GM12865 (cell line): Measurements from ENCODE around the gene TEX14.
"Not testable (repeated sequence)": the region's sequence is repeated elsewhere in the genome, so short reads cannot be mapped to it uniquely, and the experiment has no call there.

ENCODE experiments used
- DNase-seq: peaks from one replicate; pipeline ENCODE4 v3.0.0; 2010; ENCODE audit warnings: low read depth
- H3K4me3 ChIP-seq: 2 replicates; pipeline ENCODE4 v1.5.1; 2011; ENCODE audit warnings: mild to moderate bottlenecking, low read depth, low read length, control low read depth
- CTCF ChIP-seq: IDR thresholded peaks from 2 replicates; pipeline ENCODE4 v1.5.1; 2011; ENCODE audit warnings: low read length, control low read depth, low read depth, inconsistent platforms; ENCODE audit not compliant: insufficient read depth; ENCODE audit errors: missing control alignments

The TEX14 gene

GRCh38 chr17:58702045-58702476, 10.2 kb upstream of the TEX14 start:
- no peak for TF ChIP-seq CTCF
- DNase-seq: peak; percentile 83
- H3K4me3 ChIP-seq: no peak overlapping the region

GRCh38 chr17:58699771-58700170, 7.9 kb upstream of the TEX14 start:
- H3K4me3 ChIP-seq: no peak overlapping the region
- no peak for DNase-seq
- no peak for TF ChIP-seq CTCF

- no peak overlapping the region for H3K4me3 ChIP-seq
- no peak for DNase-seq
- no peak for TF ChIP-seq CTCF
Measured at GRCh38 chr17:58694826-58695225, 3.0 kb upstream of the TEX14 start.

GRCh38 chr17:58694302-58694701, 2.5 kb upstream of the TEX14 start:
- no peak for DNase-seq
- H3K4me3 ChIP-seq: peak overlapping the region; percentile 86
- no peak for TF ChIP-seq CTCF

GRCh38 chr17:58693751-58694150, 1.9 kb upstream of the TEX14 start:
- TF ChIP-seq CTCF: no peak
- DNase-seq: no peak
- H3K4me3 ChIP-seq: peak overlapping the region; percentile 86

- TF ChIP-seq CTCF: no peak
- peak; percentile 9 for DNase-seq
- peak overlapping the region; percentile 86 for H3K4me3 ChIP-seq
Measured at GRCh38 chr17:58693208-58693607, 1.4 kb upstream of the TEX14 start.

GRCh38 chr17:58692239-58693055, 602 bp upstream of the TEX14 start, which contains the start of gene RAD51C:
RAD51C (plus strand) TSS chr17:58692602; CDS start chr17:58692644, 42 bp downstream.
- DNase-seq: peak; percentile 95
- H3K4me3 ChIP-seq: peak within 1 kb of the TSS; percentile 86
- no peak for TF ChIP-seq CTCF

GRCh38 chr17:58690033-58690432, 1.8 kb downstream of the TEX14 start:
- H3K4me3 ChIP-seq, DNase-seq: not testable (repeated sequence)
